ENCODE results near the gene SORL1. TPM values are rescaled to one million over a fixed set of nuclear protein-coding genes. Genes with fewer than 3 reads are reported as not detected.
"Not testable (repeated sequence)": the region's sequence is repeated elsewhere in the genome, so short reads cannot be mapped to it uniquely, and the experiment has no call there.

SORL1 gene
- total RNA-seq, 2 donors from 2014 or later, result 9.6 to 10.6 TPM

- ATAC-seq, result no peak
- no peak for DNase-seq
- intact Hi-C loops (cut with DNase I), result no loop called here
Measured at GRCh38 chr11:121483805-121484480, 31.8 kb downstream of the SORL1 start.

GRCh38 chr11:121485216-121485615 is 33.1 kb downstream of the SORL1 start:
- ATAC-seq, result no peak
- no peak for DNase-seq
- intact Hi-C loops (cut with DNase I), result no loop called here

GRCh38 chr11:121486054-121486453 is 33.9 kb downstream of the SORL1 start:
- ATAC-seq (no peak), DNase-seq (no peak)
- intact Hi-C loops (cut with DNase I), result no loop called here

- DNase-seq (no peak), ATAC-seq (no peak)
- intact Hi-C loops (cut with DNase I), result no loop called here
Measured at GRCh38 chr11:121487191-121487590, 35.1 kb downstream of the SORL1 start.

- intact Hi-C loops (cut with DNase I), result no loop called here
- peak; percentile 51 to 71 for ATAC-seq
- no peak for DNase-seq
Measured at GRCh38 chr11:121488170-121488569, 36.1 kb downstream of the SORL1 start.

- DNase-seq (no peak), ATAC-seq (no peak)
- intact Hi-C loops (cut with DNase I), result no loop called here
Measured at GRCh38 chr11:121488641-121489040, 36.5 kb downstream of the SORL1 start.

- DNase-seq (no peak), ATAC-seq (no peak)
- intact Hi-C loops (cut with DNase I), result no loop called here
Measured at GRCh38 chr11:121489823-121490222, 37.7 kb downstream of the SORL1 start.

- ATAC-seq (peak in 1 of 2 donors; percentile 29), DNase-seq (no peak)
- intact Hi-C loops (cut with DNase I), result no loop called here
Measured at GRCh38 chr11:121494355-121495099, 42.4 kb downstream of the SORL1 start.

GRCh38 chr11:121497176-121497998 is 45.3 kb downstream of the SORL1 start:
- DNase-seq (no peak), ATAC-seq (no peak)

GRCh38 chr11:121499405-121499804 is 47.3 kb downstream of the SORL1 start:
- ATAC-seq, result no peak
- intact Hi-C loops (cut with DNase I), result no loop called here

More at GRCh38 chr11:121497176-121497998, 45.3 kb downstream of the SORL1 start:
- intact Hi-C loops (cut with DNase I), result no loop called here

GRCh38 chr11:121500275-121500674 is 48.2 kb downstream of the SORL1 start:
- no peak for DNase-seq
- intact Hi-C loops (cut with DNase I), result no loop called here

More at GRCh38 chr11:121499405-121499804, 47.3 kb downstream of the SORL1 start:
- DNase-seq, result no peak

GRCh38 chr11:121500717-121501116 is 48.6 kb downstream of the SORL1 start:
- intact Hi-C loops (cut with DNase I), result no loop called here
- ATAC-seq (no peak), DNase-seq (no peak)

More at GRCh38 chr11:121500275-121500674, 48.2 kb downstream of the SORL1 start:
- no peak for ATAC-seq

GRCh38 chr11:121503051-121503450 is 50.9 kb downstream of the SORL1 start:
- intact Hi-C loops (cut with DNase I), result no loop called here
- no peak for ATAC-seq
- no peak for DNase-seq

GRCh38 chr11:121506237-121506636 is 54.1 kb downstream of the SORL1 start:
- intact Hi-C loops (cut with DNase I); ATAC-seq; DNase-seq: not testable (repeated sequence)

GRCh38 chr11:121508449-121508848 is 56.3 kb downstream of the SORL1 start:
- intact Hi-C loops (cut with DNase I), result no loop called here
- ATAC-seq (no peak), DNase-seq (no peak)

- ATAC-seq (no peak), DNase-seq (no peak)
- intact Hi-C loops (cut with DNase I), result no loop called here
Measured at GRCh38 chr11:121510438-121510837, 58.3 kb downstream of the SORL1 start.

- DNase-seq (no peak), ATAC-seq (no peak)
- intact Hi-C loops (cut with DNase I), result no loop called here
Measured at GRCh38 chr11:121512468-121513465, 60.7 kb downstream of the SORL1 start.

GRCh38 chr11:121513807-121514206 is 61.7 kb downstream of the SORL1 start:
- intact Hi-C loops (cut with DNase I), result no loop called here
- DNase-seq (no peak), ATAC-seq (no peak)

All from left cardiac atrium (tissue), 4 donors.